ENCODE measurements around the gene PTPRCAP.
"Not testable (repeated sequence)": the region's sequence is repeated elsewhere in the genome, so short reads cannot be mapped to it uniquely, and the experiment has no call there.

PTPRCAP gene

GRCh38 chr11:67403085-67403484 is 34.4 kb downstream of the PTPRCAP start:
- not testable (repeated sequence) for ATAC-seq (replicated peaks); H3K9me3 Mint-ChIP-seq; DNase-seq; H3K27me3 Mint-ChIP-seq
- Mint-ChIP-seq H3K27ac (peak overlapping the region; percentile 89), H3K4me1 (ENCODE audit: low read depth in 2 of 2) (peaks cover 47 to 50% of the 10 kb centered on the region in 2 donors), H3K36me3 (ENCODE audit: insufficient read depth) (peaks cover 67% of the 10 kb centered on the region), H3K4me3 (peak overlapping the region; percentile 97 to 99)

DNA sequence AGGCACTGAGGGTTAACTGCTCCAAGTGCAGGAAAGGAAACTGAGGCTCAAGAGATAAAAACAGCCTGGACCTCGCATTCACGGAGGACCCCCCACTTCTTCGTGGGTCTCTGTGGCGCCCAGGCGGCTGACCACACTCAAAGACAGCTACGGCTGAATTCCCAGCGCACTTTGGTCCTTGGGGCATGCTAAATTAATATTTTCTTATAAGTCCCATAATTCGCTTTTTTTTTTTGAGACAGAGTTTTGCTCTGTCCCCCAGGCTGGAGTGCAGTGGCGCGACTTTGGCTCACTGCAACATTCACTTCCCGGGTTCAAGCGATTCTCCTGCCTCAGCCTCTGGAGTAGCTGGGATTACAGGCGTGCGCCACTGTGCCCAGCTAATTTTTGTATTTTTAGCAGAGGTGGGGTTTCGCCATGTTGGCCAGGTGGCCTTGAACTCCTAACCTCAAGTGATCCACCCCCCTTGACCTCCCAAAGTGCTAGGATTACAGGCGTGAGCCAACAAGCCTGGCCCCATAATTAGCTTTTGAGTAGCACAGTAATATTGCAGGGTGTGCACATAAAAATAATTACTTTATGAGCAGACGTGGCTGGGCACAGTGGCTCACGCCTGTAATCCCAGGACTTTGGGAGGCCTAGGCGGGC is 35.2 kb downstream of the PTPRCAP start:
- H3K27me3 Mint-ChIP-seq; DNase-seq; H3K9me3 Mint-ChIP-seq; ATAC-seq (replicated peaks): not testable (repeated sequence)
- peaks cover 64% of the 10 kb centered on the region for H3K36me3 Mint-ChIP-seq (ENCODE audit: insufficient read depth)
- peak overlapping the region; percentile 97 to 99 for H3K4me3 Mint-ChIP-seq
- peaks cover 48 to 49% of the 10 kb centered on the region in 2 donors for H3K4me1 Mint-ChIP-seq (ENCODE audit: low read depth in 2 of 2)
- H3K27ac Mint-ChIP-seq: peak overlapping the region in 1 of 2 donors; percentile 62

- Mint-ChIP-seq H3K36me3 (ENCODE audit: insufficient read depth) (peaks cover 63% of the 10 kb centered on the region), H3K27ac (peak within 1 kb of the TSS; percentile 77 to 88), H3K4me1 (ENCODE audit: low read depth in 2 of 2) (peaks cover 46 to 48% of the 10 kb centered on the region in 2 donors), H3K9me3 (no peaks in the 10 kb centered on the region), H3K27me3 (no peaks in the 10 kb centered on the region), H3K4me3 (peak within 1 kb of the TSS; percentile 97 to 99)
- DNase-seq: peak; percentile 85 to 93 (median 92)
- ATAC-seq (replicated peaks): peak; percentile 68
These were observed 35.8 kb downstream of the PTPRCAP start, which contains the start of gene PPP1CA for GRCh38 chr11:67401495-67402191. PPP1CA (minus strand) TSS chr11:67401858; CDS start chr11:67401782, 76 bp downstream.

DNA sequence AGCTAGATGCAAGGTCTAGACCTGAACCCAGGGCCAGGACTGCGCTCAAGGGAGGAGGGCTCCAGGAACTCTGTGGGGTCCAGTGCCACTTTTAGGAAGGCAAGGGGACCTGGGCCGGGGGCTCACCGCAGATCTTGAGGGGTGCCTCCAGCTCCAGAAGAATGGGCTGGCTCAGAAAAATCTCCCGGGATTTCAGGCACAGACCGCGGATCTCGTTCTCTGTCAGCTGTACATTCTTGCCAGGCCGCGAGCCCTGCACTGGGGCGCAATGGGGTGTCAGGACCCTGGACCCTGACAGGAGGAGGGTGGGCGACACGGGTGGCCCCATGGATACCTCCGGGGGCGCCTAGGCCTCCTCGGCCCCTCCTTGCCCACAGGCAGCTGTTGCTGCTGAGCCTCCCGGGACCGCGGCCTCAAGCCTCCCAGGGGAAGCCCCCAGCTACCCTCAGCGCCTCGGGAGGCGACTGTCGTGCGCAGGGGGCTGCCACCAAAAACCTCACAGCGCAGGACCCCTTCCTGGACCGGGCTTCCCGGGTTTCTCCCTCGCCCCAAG is 36.5 kb downstream of the PTPRCAP start:
- Mint-ChIP-seq H3K4me1 (ENCODE audit: low read depth in 2 of 2) (peaks cover 42 to 45% of the 10 kb centered on the region in 2 donors), H3K27ac (peak overlapping the region; percentile 77 to 88)
- peak; percentile 18 for ATAC-seq (replicated peaks)

GRCh38 chr11:67400251-67400941 is 37.1 kb downstream of the PTPRCAP start:
- Mint-ChIP-seq H3K27ac (peak overlapping the region; percentile 77 to 88), H3K4me3 (peak overlapping the region; percentile 97 to 99), H3K27me3 (no peaks in the 10 kb centered on the region), H3K9me3 (no peaks in the 10 kb centered on the region), H3K4me1 (ENCODE audit: low read depth in 2 of 2) (peaks cover 41 to 43% of the 10 kb centered on the region in 2 donors), H3K36me3 (ENCODE audit: insufficient read depth) (peaks cover 60% of the 10 kb centered on the region)
- no peak for ATAC-seq (replicated peaks)
- no peak for DNase-seq

More for the DNA sequence above, 36.5 kb downstream of the PTPRCAP start:
- Mint-ChIP-seq H3K4me3 (peak overlapping the region; percentile 97 to 99), H3K36me3 (ENCODE audit: insufficient read depth) (peaks cover 60% of the 10 kb centered on the region), H3K27me3 (no peaks in the 10 kb centered on the region), H3K9me3 (no peaks in the 10 kb centered on the region)
- DNase-seq: peak in 1 of 3 experiments; percentile 39

DNA sequence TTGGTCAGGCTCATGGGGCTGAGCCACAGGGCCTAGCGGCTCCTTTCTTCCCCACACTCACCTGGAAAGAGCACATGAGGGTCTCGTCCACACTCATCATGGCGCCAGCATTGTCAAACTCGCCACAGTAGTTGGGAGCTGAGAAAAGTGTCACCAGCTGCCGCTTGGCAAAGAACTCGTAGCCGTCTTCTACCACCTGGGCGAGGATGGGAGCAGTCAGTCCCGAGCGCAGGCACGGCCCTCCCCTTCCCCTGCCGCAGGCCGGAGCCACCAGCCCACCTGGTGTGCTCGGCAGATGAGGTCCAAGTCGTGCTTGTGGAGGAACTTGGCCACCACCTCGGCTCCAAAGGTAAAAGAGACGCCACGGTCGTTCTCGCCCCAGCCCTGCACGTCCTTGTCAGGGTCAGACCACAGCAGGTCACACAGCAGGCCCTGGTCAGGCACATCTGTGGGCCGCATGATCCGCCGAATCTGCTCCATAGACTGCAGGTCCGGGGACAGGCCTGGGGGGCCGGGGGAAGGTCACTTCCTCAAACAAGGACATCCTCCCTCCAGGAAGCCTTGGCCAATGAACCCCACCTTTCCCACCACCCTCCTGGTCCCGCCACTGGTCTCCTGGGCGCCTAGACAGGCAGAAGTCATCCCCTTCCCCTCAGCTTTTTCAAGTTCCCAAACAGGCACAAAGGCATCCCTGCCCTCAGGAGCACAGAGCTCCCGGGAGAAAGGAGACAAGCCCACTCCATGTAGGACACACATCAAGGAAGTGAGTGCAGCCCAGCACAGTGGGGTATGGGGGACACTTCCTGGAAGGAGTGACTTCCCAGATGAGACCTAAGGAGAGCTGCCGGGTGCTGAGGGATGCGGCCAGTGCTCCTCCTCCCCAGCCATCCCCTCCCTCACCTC is 38.6 kb downstream of the PTPRCAP start:
- H3K9me3 Mint-ChIP-seq: no peaks in the 10 kb centered on the region
- H3K27me3 Mint-ChIP-seq: no peaks in the 10 kb centered on the region
- peaks cover 62% of the 10 kb centered on the region for H3K36me3 Mint-ChIP-seq (ENCODE audit: insufficient read depth)
- peak overlapping the region in 1 of 2 donors; percentile 88 for H3K27ac Mint-ChIP-seq
- H3K4me3 Mint-ChIP-seq: peak overlapping the region in 1 of 2 donors; percentile 99
- DNase-seq: no peak
- H3K4me1 Mint-ChIP-seq (ENCODE audit: low read depth in 2 of 2): peaks cover 32 to 35% of the 10 kb centered on the region in 2 donors
- ATAC-seq (replicated peaks): no peak

GRCh38 chr11:67397986-67398660 is 39.4 kb downstream of the PTPRCAP start:
- peak overlapping the region; percentile 86 to 90 for H3K27ac Mint-ChIP-seq
- no peak for ATAC-seq (replicated peaks)
- H3K4me3 Mint-ChIP-seq: peak overlapping the region; percentile 45
- H3K27me3 Mint-ChIP-seq: no peaks in the 10 kb centered on the region
- peaks cover 56% of the 10 kb centered on the region for H3K36me3 Mint-ChIP-seq (ENCODE audit: insufficient read depth)
- no peaks in the 10 kb centered on the region for H3K9me3 Mint-ChIP-seq
- H3K4me1 Mint-ChIP-seq (ENCODE audit: low read depth in 2 of 2): peaks cover 28 to 34% of the 10 kb centered on the region in 2 donors
- DNase-seq: no peak

- Mint-ChIP-seq H3K36me3 (ENCODE audit: insufficient read depth) (peaks cover 56% of the 10 kb centered on the region), H3K27me3 (no peaks in the 10 kb centered on the region), H3K27ac (peak overlapping the region; percentile 86 to 90), H3K4me3 (peak overlapping the region; percentile 45), H3K9me3 (no peaks in the 10 kb centered on the region), H3K4me1 (ENCODE audit: low read depth in 2 of 2) (peaks cover 32 to 36% of the 10 kb centered on the region in 2 donors)
- DNase-seq: no peak
- no peak for ATAC-seq (replicated peaks)
These were observed 39.9 kb downstream of the PTPRCAP start for GRCh38 chr11:67397536-67397935.

- Mint-ChIP-seq H3K36me3 (ENCODE audit: insufficient read depth) (peaks cover 55% of the 10 kb centered on the region), H3K27me3 (no peaks in the 10 kb centered on the region), H3K4me3 (peak overlapping the region; percentile 34 to 40), H3K27ac (peak overlapping the region; percentile 86 to 90), H3K9me3 (no peaks in the 10 kb centered on the region), H3K4me1 (ENCODE audit: low read depth in 2 of 2) (peaks cover 36 to 40% of the 10 kb centered on the region in 2 donors)
- DNase-seq: no peak
- no peak for ATAC-seq (replicated peaks)
These were observed 40.7 kb downstream of the PTPRCAP start for GRCh38 chr11:67396587-67397389.

DNA sequence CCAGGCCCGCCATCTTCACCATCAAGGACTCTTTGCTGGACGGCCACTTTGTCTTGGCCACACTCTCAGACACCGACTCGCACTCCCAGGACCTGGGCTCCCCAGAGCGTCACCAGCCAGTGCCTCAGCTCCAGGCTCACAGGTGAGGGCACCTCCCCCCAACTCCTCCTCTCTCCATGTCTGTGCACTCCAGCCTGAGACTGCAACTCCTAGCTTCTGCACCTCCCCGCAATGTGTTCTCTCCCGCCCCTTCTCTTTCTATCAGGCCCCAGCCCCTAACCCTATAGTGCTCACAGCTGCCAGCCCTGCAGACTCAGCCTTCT is 41.3 kb downstream of the PTPRCAP start:
- H3K9me3 Mint-ChIP-seq: no peaks in the 10 kb centered on the region
- no peak for ATAC-seq (replicated peaks)
- H3K27ac Mint-ChIP-seq: peak overlapping the region; percentile 86 to 90
- peaks cover 38 to 42% of the 10 kb centered on the region in 2 donors for H3K4me1 Mint-ChIP-seq (ENCODE audit: low read depth in 2 of 2)
- H3K36me3 Mint-ChIP-seq (ENCODE audit: insufficient read depth): peaks cover 59% of the 10 kb centered on the region
- no peak overlapping the region for H3K4me3 Mint-ChIP-seq
- H3K27me3 Mint-ChIP-seq: no peaks in the 10 kb centered on the region
- DNase-seq: no peak

DNA sequence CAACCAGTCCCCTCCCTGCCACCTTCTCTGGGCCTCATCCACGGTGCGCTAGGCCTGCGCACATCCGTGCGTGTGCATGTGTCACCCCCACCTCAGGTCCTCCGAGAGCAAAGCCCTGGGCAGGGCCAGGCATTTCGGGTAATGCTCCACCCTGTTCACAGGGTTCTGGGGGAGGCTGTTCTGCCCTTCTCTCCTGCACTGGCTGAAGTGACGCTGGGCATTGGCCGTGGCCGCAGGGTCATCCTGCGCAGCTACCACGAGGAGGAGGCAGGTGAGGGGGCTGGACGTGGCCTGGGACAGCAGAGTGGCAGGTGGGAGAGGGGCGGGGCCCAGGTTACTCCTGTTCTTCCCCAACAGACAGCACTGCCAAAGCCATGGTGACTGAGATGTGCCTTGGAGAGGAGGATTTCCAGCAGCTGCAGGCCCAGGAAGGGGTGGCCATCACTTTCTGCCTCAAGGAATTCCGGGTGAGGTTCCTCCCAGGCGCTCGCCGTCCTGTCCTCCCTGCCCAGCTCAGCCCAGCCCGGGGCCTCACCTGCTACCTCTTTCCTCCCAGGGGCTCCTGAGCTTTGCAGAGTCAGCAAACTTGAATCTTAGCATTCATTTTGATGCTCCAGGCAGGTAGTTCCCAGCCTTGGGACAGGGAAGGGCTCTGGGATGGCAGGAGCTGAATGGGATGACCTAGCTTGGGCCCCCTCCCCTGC is 41.8 kb downstream of the PTPRCAP start:
- Mint-ChIP-seq H3K4me1 (ENCODE audit: low read depth in 2 of 2) (peaks cover 43% of the 10 kb centered on the region in 2 donors), H3K36me3 (ENCODE audit: insufficient read depth) (peaks cover 56% of the 10 kb centered on the region), H3K4me3 (no peak overlapping the region), H3K27ac (peak overlapping the region; percentile 86 to 90), H3K27me3 (no peaks in the 10 kb centered on the region), H3K9me3 (no peaks in the 10 kb centered on the region)
- no peak for ATAC-seq (replicated peaks)
- DNase-seq: no peak
